ENCODE measurements around the gene CEP95. TPM values are rescaled to one million over a fixed set of nuclear protein-coding genes. Genes with fewer than 3 reads are reported as not detected.

CEP95 gene
- polyA plus RNA-seq, 1 donor from 2014 or later: 220 TPM

GRCh38 chr17:64458756-64459155 lies 48.0 kb upstream of the CEP95 start:
- H3K9ac ChIP-seq (ENCODE audit: low read length): no peak overlapping the region
- no peak overlapping the region for H3K4me2 ChIP-seq (ENCODE audit: low read length)
- H2AFZ ChIP-seq (ENCODE audit: low read depth, low read length): no peak overlapping the region

GRCh38 chr17:64459284-64459747 lies 47.5 kb upstream of the CEP95 start:
- H3K4me2 ChIP-seq (ENCODE audit: low read length): no peak overlapping the region
- no peaks in the 10 kb centered on the region for H3K9me3 ChIP-seq (ENCODE audit: low read length)
- no peak overlapping the region for H2AFZ ChIP-seq (ENCODE audit: low read depth, low read length)
- H3K79me2 ChIP-seq (replicated peaks; ENCODE audit: insufficient read depth, low read length): no peaks in the 10 kb centered on the region
- no peak overlapping the region for H3K9ac ChIP-seq (ENCODE audit: low read length)
- no peaks in the 10 kb centered on the region for H3K36me3 ChIP-seq (ENCODE audit: insufficient read depth, low read length)
- no peaks in the 10 kb centered on the region for H3K9me2 ChIP-seq (ENCODE audit: insufficient read depth, low read length)
- no peaks in the 10 kb centered on the region for H4K20me1 ChIP-seq (ENCODE audit: insufficient read depth)
- H3F3A ChIP-seq (ENCODE audit: insufficient read depth, low read length, poor library complexity, severe bottlenecking): no peaks in the 10 kb centered on the region
- no peaks in the 10 kb centered on the region for H3K27me3 ChIP-seq (ENCODE audit: insufficient read depth, low read depth, low read length)
- no peak overlapping the region for H3K4me3 ChIP-seq (ENCODE audit: low read length)
- H3K27ac ChIP-seq (ENCODE audit: low read length): no peak overlapping the region
- no peak for TF ChIP-seq MXI1 (conservative IDR thresholded peaks at IDR 0.05; ENCODE audit: poor library complexity, severe bottlenecking)
- TF ChIP-seq REST (IDR thresholded peaks at IDR 0.05; ENCODE audit: borderline replicate concordance): no peak
- TF ChIP-seq RAD21 (conservative IDR thresholded peaks at IDR 0.05): no peak
- TF ChIP-seq CTCF (IDR thresholded peaks at IDR 0.05; ENCODE audit: poor library complexity, severe bottlenecking): no peak
- no peak for TF ChIP-seq SMC3 (conservative IDR thresholded peaks at IDR 0.05; ENCODE audit: poor library complexity)
- TF ChIP-seq EP300 (conservative IDR thresholded peaks at IDR 0.05; ENCODE audit: poor library complexity, severe bottlenecking): no peak

More at GRCh38 chr17:64458756-64459155, 48.0 kb upstream of the CEP95 start:
- no peaks in the 10 kb centered on the region for H4K20me1 ChIP-seq (ENCODE audit: insufficient read depth)
- H3K4me3 ChIP-seq (ENCODE audit: low read length): no peak overlapping the region
- no peaks in the 10 kb centered on the region for H3K36me3 ChIP-seq (ENCODE audit: insufficient read depth, low read length)
- no peaks in the 10 kb centered on the region for H3K9me3 ChIP-seq (ENCODE audit: low read length)
- H3K9me2 ChIP-seq (ENCODE audit: insufficient read depth, low read length): no peaks in the 10 kb centered on the region
- TF ChIP-seq CTCF (IDR thresholded peaks at IDR 0.05; ENCODE audit: poor library complexity, severe bottlenecking): no peak
- TF ChIP-seq EP300 (conservative IDR thresholded peaks at IDR 0.05; ENCODE audit: poor library complexity, severe bottlenecking): no peak
- TF ChIP-seq TAF1 (IDR thresholded peaks at IDR 0.05; ENCODE audit: low read depth): no peak
- TF ChIP-seq EZH2 (IDR thresholded peaks at IDR 0.05; ENCODE audit: borderline replicate concordance, insufficient read depth, low read length, poor library complexity, severe bottlenecking): no peak
- TF ChIP-seq RAD21 (conservative IDR thresholded peaks at IDR 0.05): no peak
- no peak for TF ChIP-seq SMC3 (conservative IDR thresholded peaks at IDR 0.05; ENCODE audit: poor library complexity)
- no peak for TF ChIP-seq POLR2AphosphoS5 (IDR thresholded peaks at IDR 0.05)
- no peak for TF ChIP-seq MXI1 (conservative IDR thresholded peaks at IDR 0.05; ENCODE audit: poor library complexity, severe bottlenecking)
- no peak for TF ChIP-seq REST (IDR thresholded peaks at IDR 0.05; ENCODE audit: borderline replicate concordance)
- no peaks in the 10 kb centered on the region for H3K79me2 ChIP-seq (replicated peaks; ENCODE audit: insufficient read depth, low read length)
- no peaks in the 10 kb centered on the region for H3F3A ChIP-seq (ENCODE audit: insufficient read depth, low read length, poor library complexity, severe bottlenecking)
- H3K27me3 ChIP-seq (ENCODE audit: insufficient read depth, low read depth, low read length): no peaks in the 10 kb centered on the region
- H3K27ac ChIP-seq (ENCODE audit: low read length): no peak overlapping the region

Measured in neural cell (in vitro differentiated cells).